Stimulated activated CD8-positive, alpha-beta memory T cell treated with anti-CD3 and anti-CD28 coated beads, Interleukin-7, amount 100 ng/mL, for 4 hours (primary cell): ENCODE measurements around the gene HOXD4.

Experiments used
- DNase-seq, 2 donors: peaks; one replicate each; pipeline ENCODE4 v3.0.0-alpha.2; 2020; ENCODE audit warnings: low read depth in 2 of 2

Gene HOXD4

GRCh38 chr2:176187899-176188773 is 36.8 kb downstream of the HOXD4 start, which contains the start of gene HOXD1:
TSS of gene HOXD1 (plus strand) at chr2:176188668. CDS start at chr2:176188802, 134 bp downstream.
- DNase-seq, result no peak

- DNase-seq, result no peak
Measured at GRCh38 chr2:176188774-176189680, 37.7 kb downstream of the HOXD4 start.

GRCh38 chr2:176189681-176190641 is 38.6 kb downstream of the HOXD4 start:
- no peak for DNase-seq

DNA sequence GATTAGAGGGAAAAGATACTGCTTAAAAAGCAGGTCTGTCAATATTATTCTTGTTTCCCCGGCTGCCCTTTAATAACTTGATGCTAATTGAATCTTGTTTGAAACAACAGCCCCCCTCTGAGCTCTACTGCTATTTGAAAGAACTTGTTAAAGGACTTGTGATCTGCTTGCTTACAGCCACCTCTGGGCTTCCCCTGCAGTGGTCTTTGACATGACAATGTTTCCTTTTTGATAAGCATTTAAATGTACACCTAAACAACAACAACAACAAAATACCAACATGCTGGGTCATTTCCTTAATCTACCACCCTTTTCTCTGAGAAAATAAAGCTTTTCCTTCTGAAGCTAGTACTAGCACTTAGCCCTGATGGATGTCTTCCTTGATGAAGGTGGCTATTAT is 41.0 kb downstream of the HOXD4 start:
- no peak for DNase-seq

GRCh38 chr2:176193048-176193447 is 41.7 kb downstream of the HOXD4 start:
- no peak for DNase-seq

DNA sequence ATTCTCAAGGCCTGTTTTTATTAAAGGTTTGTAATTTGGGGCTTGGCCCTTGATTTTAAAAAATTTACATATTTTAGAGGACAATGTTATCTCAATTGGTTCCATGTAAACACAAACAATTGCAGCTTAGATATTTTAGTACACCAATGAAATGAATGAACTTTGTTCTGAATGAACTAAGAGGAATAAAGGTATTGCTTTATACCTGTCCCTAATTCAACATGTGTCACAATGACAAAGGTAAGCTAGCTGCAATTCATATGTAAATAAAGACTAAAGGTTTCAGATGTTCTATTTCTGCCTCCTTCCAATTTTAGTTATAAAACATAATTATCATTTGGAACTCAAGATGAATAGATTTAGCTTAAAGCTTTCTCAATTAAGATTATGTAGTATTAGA is 48.6 kb downstream of the HOXD4 start:
- DNase-seq, result no peak

DNA sequence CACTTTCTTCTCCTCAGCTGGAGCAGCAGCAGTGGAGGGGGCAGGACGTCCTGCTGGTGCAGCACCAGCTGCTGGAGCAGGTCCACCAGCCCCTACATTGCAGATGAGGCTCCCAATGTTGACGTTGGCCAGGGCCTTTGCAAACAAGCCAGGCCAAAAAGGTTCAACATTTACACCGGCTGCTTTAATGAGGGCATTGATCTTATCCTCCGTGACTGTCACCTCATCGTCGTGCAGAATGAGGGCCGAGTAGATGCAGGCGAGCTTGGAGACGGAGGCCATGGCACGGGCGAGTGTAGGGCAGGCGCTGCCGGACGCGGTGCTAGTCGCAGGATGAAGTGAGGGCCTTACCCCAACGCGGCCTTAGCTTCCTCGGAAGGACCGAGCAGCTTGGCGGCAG is 49.6 kb downstream of the HOXD4 start:
- no peak for DNase-seq

DNA sequence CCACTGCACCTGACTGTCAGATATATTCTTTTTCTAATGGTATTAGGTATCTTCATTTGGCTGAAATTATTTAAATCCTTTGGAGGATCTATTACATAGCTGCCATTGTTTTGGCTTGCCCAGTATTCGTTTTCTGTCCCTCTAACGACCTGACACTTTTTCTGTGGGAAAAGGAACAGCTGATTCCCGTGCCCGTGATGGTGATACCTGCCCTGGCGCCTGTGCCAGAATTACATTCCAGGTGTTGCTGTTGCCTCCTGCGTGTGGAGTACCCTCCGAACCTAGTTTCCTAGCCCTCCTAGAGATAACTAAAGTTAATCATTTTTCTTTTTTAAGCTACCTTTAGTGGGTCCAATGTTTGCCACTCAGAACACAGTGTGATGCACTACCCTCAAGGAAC is 51.1 kb downstream of the HOXD4 start:
- no peak for DNase-seq
